CD4-positive, alpha-beta T cell treated with Interleukin-17A for 4 hours (primary cell): Measurements from ENCODE around the gene ITGB6.

ENCODE experiments used
- DNase-seq: peaks from one replicate; pipeline ENCODE4 v3.0.0-alpha.2; 2020; ENCODE audit warnings: mixed read lengths

Gene ITGB6

GRCh38 chr2:160221391-160222276, 21.6 kb upstream of the ITGB6 start:
- no peak for DNase-seq

DNA sequence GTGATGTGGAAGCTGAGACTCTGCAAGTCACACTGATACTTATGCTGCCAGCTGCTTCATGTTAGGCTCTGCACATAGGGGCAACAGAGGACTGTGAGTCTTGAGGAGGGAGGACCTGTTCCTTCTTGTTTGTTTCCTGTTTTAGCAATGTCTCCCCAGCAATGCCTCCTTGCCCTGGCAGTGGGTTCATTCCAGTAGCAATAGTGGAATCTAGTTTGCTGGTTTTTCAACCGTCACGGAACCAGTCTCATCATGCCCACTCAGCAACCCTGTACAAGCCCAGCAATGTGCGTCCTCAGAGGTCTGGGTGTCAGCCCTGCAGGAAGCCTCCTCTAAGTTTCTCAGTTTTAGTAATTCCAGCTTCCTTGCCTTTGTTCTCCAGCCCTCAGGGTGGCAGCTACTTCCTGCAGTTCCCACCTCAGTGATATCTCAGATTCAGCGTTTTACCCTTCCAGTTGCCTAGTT, 20.5 kb upstream of the ITGB6 start:
- DNase-seq, result no peak

DNA sequence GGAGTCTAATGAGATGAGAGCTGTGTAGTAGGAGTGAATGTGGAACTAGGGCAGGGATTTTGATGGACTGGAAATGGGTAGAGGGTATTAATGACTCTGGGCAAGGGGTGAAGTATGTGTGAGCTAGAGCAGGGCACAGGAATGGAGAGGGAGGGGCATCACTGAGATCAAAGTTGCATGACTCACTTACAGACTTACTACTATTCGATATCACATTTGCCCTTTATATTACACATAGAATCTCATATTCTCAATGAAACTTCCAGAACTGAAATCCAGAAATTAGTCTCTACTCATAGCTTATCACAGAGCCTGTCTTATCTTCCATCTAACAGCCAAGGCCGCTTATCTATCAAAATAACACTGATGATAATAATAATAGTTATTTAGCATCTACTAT, 20.0 kb upstream of the ITGB6 start:
- DNase-seq, result peak; percentile 11

DNA sequence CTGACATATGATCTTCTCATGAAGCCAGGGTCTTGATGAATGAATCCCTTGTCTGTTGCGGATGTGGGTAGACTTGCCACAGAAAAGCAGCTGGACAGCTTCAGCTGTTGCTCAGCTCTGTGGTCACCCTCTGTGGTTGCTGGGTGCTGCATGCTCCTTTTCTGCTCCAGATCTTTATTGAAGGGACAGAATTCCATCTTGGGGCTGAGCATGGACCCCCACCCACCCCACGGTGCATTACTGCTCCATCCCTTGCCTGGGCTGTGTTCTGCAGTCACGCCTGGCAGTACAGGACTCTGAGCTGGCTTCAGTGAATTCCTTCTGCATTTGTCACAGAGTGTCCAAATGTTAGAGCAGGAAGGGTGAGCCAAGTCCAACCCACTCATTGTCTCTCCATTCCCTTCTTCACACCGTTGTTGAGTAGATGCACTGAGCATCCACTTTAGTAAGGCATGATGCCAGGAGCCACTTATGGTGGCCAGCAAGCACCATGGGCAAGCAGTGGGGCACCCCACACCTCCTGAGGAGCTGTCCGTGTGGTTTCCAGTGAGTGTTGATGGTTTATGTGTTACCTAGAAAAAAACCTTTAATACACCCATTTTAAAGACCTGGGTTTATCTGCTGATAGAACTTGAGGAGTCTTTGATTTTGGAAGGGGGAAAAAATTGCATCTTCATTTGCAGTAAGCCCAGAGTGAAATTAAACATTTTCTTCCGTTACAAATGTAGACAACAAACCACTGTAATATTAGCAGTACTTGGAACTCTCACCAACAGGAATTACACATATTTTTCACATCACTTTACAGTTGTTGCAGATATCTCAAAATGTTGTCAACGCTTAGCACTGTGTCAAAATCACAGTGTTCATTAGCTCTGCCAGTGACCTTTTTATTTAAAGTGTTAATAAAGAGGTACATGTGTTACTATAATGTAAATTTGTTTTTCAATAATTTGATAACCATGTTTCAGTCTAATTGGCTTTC, 14.7 kb upstream of the ITGB6 start:
- DNase-seq, result no peak

- no peak for DNase-seq
Observed at GRCh38 chr2:160213511-160213910, 13.4 kb upstream of the ITGB6 start.

DNA sequence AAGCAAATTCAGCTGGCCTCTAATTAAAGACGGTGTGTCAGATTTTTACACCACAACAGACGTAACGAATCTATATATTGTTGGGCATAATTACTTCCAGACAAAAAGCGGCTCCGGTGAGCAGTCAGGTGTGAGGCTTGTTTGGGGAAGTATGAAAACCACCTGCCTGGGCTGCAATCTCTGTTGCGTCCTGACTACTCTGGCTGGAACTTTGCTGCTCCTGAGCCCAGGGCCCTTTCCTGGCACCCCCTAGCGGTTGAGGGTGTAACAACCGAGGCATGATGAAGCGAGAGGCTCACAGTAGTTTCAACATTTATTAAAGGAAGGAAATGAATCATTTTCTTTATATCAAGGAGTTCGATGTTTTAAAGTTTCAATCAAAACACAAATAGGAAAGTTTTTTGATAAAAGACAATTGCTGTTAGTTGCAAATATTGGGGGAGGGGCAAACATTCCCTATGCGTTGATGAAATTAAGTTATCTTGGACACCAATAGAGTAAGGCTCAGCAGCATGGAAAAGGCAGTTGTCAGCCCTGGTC, 10.6 kb upstream of the ITGB6 start:
- DNase-seq, result peak; percentile 81

GRCh38 chr2:160209516-160209856, 9.4 kb upstream of the ITGB6 start:
- DNase-seq, result no peak

DNA sequence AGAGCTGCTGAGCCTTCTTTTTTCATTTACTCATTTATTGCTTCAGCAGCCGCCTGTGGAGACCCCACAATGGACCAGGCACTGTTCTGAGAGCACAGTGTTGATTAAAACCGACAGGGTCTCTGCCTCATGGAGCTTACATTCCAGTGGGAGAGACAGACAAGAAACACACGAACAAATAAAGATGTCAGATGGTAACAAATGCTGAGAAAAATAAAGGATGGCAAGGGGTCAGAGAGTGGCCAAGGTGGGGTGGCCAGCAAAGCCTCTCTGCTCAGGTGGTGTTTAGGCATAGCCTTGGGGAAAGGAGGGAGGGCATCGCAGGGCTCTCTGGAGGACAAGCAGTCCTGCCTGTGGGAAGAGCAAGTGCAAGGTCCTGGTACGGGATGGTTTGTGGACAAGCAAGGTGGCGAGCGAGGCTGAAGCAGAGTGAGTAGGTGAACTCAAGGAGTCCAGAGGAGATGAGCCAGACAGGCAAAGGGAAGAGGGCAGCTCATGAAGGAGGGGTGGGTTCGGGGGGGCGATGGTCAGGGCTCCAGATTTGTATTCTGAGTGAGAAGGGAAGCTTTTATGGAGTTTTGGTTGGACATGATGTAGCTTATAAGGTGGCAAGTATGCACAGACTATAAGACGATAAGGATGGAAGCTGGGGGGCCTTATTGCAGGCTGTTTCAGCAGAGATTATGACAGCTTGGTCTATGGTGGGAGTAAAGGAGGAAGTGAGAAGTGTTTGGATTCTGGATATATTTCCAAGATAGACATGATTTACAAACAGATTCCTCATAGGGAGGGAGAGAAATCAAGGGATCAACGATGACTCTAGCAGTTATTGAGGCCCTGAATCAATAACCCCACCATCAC, 8.8 kb upstream of the ITGB6 start:
- DNase-seq, result no peak

- no peak for DNase-seq
Observed at GRCh38 chr2:160207804-160208654, 8.0 kb upstream of the ITGB6 start.

DNA sequence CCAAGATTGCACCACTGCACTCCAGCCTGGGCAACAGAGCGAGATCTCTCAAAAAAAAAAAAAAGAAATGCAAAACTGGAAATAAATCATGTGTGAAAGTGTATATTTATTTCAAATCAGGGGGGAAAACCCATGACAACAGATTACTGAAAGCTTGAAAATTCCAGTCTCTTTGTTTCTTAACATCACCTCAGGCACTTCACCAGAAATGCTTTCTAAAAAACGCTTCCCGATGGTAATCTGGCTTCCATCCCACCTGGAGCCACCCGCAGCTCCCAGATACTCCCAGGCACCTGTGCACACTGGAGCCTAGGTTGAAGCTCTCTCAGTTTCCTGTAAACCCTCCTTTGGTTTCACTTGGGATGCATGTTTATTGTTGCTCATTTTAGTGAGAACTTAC, 7.2 kb upstream of the ITGB6 start:
- DNase-seq, result no peak

DNA sequence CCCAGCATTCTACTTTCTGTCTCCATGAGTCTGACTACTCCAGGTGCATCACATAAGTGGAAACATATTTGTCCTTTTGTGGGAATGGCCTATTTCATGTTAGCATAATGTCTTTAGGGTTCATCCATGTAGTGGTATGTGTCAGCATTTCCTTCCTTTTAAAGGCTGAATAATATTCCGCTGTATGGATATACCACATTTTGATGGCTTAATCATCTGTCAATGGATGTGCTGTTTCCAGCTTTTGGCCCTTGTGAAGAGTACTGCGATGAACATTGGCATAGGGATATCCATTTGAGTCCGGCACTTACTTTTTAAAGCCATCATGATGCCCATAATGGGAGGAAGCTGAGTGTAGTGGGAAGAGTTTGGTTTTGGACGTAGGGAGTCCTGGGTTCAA, 6.4 kb upstream of the ITGB6 start:
- DNase-seq, result no peak

DNA sequence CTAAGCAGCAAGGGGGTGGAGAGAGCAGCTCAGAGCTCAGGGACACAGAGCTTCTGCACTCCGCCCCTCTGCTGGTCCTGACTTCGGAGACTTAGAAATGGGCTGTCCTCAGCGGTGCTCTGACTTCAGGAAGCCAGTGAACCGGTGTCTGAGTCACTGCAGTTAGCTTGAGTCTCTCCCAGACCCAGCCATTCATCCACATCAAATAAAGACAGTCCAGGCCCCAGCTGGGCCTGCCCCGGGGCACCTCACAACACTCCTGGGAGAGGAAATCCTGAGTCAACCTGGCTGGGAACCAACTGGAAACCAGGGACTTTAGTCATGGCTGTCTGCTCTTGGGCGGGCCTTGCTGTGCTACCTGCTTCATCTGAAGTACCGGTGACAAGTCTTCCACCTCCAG, 5.4 kb upstream of the ITGB6 start:
- DNase-seq, result no peak

DNA sequence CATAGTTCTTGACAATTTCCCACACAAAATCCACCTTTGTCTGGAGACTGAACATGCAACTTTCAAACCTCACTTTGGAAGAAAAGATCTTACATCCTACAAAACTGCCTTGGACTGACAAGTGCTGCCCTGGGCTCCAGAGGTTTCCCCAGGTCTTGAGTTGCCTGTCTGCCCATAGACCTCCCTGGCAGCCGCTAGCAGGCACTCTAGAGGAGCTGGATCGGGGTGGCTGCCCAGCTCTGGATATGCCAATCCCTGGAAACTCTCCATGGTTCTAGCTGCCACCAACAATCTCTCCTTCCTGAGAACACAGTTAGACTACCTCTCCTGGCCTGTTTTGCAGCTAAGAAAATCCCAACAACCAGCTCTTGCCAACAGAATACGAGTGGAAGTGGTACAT, 3.4 kb upstream of the ITGB6 start:
- DNase-seq, result no peak

DNA sequence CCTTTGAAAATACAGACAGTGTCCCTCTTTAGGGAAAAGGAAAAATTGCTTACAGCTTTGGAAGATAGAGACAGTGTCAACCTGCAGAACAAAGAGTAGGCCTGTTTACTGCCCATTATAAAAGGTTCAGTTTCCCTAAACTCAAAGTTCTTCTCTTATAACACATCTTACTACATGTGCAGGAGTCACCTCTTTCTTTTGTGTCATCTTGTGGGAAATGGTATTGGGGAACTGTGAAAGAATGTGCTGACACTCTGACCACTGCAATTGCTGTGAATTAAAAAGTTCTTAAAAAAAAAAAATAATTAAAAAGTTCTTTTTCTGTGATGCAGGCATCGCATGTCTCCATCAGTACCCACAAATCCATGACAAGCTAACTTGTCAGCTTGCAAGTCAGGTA, 2.9 kb upstream of the ITGB6 start:
- DNase-seq, result no peak

DNA sequence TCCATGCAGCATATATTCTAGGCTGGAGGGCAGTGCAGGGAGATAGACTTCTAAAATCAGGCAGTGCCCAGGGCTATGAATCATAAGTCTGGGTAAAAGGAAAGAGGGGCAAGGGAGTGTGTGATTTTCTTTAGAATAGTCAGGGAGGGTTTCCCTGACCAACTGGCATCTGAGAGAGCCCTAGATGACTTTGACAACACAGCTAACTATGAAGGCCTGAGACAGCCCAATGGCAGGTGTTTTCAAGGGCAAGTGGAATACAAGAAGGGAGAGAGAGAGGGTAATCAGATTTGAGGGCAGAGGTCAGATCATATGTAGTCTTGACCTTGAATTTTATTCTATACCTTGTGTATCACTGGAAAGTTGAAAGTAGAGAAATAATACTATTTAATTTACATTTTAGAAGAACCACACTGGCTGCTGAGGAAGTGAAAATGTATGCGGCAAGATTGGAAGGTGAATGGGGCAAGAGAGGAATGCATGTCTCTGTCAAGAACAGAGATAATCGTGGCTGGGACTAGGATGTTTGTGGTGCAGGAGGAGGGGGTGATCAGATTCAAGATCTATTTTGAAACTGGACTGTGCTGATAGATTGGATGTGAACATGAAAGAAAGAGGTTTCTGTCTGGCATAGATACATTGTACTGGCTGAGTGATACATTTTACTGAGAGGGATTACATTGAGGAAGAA, 1.9 kb upstream of the ITGB6 start:
- no peak for DNase-seq

GRCh38 chr2:160200921-160201320, 849 bp upstream of the ITGB6 start:
- no peak for DNase-seq

DNA sequence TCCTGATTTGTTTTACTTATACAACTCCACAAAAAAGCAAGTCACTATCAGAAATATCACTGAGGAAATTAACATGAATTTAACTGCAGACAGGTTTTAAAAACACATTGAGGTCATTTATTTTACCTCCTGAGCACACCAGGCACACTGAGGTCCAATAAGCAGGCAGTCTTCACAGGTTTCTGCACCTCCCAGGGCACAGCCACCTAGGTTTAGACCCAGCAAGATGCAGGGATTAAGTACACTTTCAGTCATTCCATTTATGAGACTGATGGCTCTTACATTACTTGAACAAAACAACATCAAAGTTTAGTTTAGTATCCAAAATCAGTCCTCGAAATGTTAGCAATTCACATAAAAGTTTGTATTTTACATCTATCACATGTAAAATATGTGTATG, 1.0 kb downstream of the ITGB6 start:
- DNase-seq, result no peak

DNA sequence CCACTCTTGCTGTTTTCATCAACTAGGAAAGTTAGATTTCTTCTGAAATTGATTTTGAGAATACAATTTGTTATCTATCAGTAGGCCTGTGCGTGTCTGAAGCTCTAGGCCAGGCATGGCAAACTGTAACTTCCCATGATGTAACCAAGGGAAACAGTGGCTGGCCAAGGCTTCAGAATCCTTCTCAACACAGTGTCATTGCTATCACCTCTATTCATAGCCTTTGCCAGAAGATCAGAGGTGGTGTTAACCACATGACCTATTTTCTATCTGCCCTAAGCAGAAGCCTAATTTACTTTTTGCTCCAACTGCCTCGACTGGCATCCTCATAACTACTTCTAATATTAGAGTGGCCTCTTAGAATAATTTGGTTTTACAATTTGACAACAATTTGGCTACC, 2.5 kb downstream of the ITGB6 start:
- DNase-seq, result no peak

DNA sequence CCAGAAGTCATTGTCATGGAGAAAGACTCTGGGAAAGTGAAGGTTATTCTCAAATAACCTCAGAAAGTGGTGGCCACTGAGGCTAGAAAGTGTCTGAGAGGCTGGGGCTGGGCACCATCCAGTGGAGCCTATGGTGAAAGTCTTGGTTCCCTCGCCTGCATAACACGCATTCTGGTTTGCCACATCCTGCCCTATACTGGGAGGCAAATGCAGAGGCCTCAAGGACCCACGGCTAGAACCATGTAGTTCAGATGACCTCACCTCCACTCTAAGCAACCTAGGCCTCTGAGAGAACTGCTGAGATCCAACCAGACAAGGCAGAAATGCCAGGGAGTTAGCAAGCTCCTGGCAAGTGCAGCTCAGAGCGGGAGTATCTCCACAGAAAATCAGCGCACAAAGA, 5.1 kb downstream of the ITGB6 start:
- DNase-seq, result no peak

GRCh38 chr2:160194351-160194750, 5.7 kb downstream of the ITGB6 start:
- DNase-seq, result no peak
